WI38 (cell line): Measurements from ENCODE around the gene UST.
"Not testable (repeated sequence)": the region's sequence is repeated elsewhere in the genome, so short reads cannot be mapped to it uniquely, and the experiment has no call there.

ENCODE experiments used
- H3K4me3 ChIP-seq: 2 replicates; pipeline ENCODE4 v1.5.1; 2011; ENCODE audit warnings: low read depth, mild to moderate bottlenecking, control low read depth, low read length
- TF ChIP-seq, protein P1 (sequence below): IDR thresholded peaks from 2 replicates; pipeline ENCODE4 v1.5.1; 2012; ENCODE audit warnings: low read depth, mild to moderate bottlenecking, control low read depth, low read length

UST gene

GRCh38 chr6:148954934-148955333, 208.1 kb downstream of the UST start:
- H3K4me3 ChIP-seq = no peak overlapping the region
- TF ChIP-seq, protein P1, sequence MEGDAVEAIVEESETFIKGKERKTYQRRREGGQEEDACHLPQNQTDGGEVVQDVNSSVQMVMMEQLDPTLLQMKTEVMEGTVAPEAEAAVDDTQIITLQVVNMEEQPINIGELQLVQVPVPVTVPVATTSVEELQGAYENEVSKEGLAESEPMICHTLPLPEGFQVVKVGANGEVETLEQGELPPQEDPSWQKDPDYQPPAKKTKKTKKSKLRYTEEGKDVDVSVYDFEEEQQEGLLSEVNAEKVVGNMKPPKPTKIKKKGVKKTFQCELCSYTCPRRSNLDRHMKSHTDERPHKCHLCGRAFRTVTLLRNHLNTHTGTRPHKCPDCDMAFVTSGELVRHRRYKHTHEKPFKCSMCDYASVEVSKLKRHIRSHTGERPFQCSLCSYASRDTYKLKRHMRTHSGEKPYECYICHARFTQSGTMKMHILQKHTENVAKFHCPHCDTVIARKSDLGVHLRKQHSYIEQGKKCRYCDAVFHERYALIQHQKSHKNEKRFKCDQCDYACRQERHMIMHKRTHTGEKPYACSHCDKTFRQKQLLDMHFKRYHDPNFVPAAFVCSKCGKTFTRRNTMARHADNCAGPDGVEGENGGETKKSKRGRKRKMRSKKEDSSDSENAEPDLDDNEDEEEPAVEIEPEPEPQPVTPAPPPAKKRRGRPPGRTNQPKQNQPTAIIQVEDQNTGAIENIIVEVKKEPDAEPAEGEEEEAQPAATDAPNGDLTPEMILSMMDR = no peak

DNA sequence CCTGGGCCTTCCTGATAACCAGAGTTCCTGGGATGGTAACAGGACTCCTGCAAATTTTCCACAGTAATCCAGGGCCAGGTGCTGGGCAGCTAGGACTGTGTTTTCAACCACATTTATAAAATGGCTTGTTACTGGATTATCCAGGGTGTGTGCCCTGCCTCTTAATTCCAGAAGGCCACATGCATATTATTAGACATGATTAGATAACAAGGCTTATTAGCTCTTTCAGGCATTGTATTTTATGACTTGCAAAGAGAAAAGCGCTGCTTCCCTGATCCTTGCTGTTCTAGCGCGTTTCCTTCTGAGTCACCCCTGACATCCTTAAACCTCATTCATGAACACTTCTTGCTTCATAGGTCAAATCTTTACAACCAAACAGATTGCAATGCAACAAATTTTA, 208.6 kb downstream of the UST start:
- no peak overlapping the region for H3K4me3 ChIP-seq
- TF ChIP-seq, protein P1 = no peak

GRCh38 chr6:148956163-148956562, 209.3 kb downstream of the UST start:
- not testable (repeated sequence) for H3K4me3 ChIP-seq

DNA sequence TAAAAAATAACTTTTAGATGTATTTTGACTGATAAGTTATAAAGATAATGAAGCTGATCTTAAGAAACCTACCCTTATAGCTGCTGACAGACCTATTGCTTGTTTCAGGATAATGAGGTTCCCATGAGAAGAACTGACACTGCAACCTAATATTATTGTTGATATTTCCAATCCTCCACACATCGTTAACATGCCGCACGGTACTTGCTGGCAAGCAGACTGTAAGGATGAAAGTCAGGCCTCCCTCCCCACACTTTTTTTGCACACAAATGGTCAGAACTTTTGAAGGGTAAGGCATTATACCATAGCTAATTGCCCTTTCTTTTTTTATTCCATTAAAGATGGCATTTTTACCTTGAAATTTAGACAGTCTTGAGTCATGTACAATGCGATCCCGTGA, 210.9 kb downstream of the UST start:
- H3K4me3 ChIP-seq = no peak overlapping the region
- TF ChIP-seq, protein P1 = no peak

DNA sequence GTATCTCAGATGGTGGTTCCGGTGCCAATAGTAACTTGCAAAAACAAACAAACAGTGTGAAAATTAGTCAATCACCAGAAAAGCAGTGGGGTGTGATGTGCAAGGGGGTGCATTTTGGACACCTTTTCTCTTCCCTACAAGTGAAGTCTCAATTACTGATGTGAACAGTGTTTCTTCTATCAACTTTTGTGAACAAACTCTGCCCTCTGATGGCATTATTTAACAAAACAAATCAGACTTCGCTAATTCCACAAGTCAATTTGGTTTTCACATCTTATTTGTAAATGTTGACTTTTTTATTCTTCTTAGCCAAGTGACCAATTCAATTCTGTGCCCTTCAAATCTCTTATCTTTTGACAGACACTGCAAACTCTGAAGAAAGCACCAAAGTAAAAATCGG, 212.2 kb downstream of the UST start:
- H3K4me3 ChIP-seq = no peak overlapping the region
- TF ChIP-seq, protein P1 = no peak

DNA sequence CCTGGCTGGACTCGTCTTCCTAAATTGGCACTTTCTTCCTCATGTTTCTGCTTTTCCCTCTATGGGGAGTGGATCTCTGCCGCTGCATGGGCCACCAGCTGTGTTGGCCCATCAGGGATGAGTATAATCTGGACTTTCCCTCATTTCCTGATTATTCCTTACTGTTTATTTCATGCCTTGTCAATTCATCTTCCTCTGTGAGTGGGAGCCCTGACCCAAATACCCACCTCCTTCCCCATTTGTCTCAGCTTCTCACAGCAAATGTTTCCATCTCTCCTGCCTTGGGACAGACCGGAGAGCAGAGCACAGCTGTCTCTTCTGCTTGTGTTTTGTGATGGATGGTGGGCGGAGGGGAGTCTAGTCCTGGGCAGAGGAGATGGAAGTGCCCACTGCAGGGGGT, 212.7 kb downstream of the UST start:
- TF ChIP-seq, protein P1 = no peak
- no peak overlapping the region for H3K4me3 ChIP-seq

DNA sequence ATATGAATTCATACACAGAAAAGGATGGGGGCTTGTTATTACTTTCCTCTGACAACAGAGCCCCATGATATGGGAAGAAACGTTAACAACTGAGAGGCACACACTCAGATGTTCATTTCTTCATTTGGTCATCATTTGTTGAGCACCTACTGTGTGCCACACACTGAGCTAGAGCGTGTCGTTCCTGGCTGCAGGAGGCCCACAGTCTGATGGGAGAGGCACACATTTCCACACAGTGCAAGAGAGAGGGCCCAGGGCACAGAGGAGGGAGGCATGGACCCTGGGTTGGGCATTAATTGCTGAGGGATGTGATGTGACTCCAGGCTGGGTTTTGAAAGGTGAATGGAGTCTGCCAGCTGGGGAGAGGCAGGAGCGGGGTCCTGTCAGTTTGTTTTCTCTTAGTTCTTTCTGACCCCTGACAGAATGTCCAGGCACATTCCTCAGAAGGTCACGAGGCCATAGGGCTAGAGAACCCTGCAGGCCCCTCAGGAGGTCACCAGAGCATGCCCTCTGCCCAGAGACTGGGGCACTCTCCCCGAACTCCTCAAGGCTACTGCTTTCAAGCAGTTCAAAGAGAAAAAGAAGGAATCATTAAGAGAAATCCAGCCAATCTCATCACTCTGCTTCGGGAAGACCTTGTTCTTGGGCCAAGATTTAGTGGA, 216.2 kb downstream of the UST start:
- TF ChIP-seq, protein P1 = no peak

GRCh38 chr6:148963738-148964137, 216.9 kb downstream of the UST start:
- no peak overlapping the region for H3K4me3 ChIP-seq
- TF ChIP-seq, protein P1 = no peak

More for the DNA sequence above, 216.2 kb downstream of the UST start:
- no peak overlapping the region for H3K4me3 ChIP-seq
